GM12864 (cell line): ENCODE measurements around the gene PRR20G.
"Not testable (repeated sequence)": the region's sequence is repeated elsewhere in the genome, so short reads cannot be mapped to it uniquely, and the experiment has no call there.

Experiments used
- DNase-seq: peaks from one replicate; pipeline ENCODE4 v3.0.0-alpha.2; 2011; ENCODE audit warnings: low read depth
- H3K4me3 ChIP-seq: 2 replicates; pipeline ENCODE4 v1.5.1; 2011; ENCODE audit warnings: mild to moderate bottlenecking, low read depth, low read length, control low read depth
- CTCF ChIP-seq: IDR thresholded peaks from 2 replicates; pipeline ENCODE4 v1.5.1; 2011; ENCODE audit warnings: low read depth, mild to moderate bottlenecking, moderate library complexity, low read length, control low read depth, inconsistent platforms; ENCODE audit errors: missing control alignments

The PRR20G gene

GRCh38 chr3:127312818-127313217, 25.0 kb upstream of the PRR20G start:
- no peak for DNase-seq
- no peak for TF ChIP-seq CTCF
- no peak overlapping the region for H3K4me3 ChIP-seq

GRCh38 chr3:127308821-127309220, 21.0 kb upstream of the PRR20G start:
- not testable (repeated sequence) for DNase-seq, H3K4me3 ChIP-seq

DNA sequence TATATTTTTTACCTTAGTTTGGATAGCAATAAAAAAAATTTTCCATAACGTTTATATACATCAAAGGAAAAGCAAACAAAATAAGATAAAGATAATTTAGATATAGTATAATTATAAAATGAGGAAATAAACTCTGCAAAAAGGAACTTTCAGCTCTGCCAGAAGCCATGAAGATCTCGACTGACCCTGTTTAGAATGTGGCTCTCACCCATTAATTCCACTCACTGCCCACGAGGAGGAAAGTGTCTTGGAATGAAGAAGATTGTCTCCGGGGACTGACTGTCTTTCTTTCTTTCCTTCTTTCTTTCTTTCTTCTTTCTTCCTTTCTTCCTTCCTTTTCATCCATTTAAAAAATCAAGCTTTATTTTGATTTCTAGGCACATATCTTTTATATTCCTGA, 20.1 kb upstream of the PRR20G start:
- no peak for DNase-seq
- no peak for TF ChIP-seq CTCF
- no peak overlapping the region for H3K4me3 ChIP-seq

- DNase-seq = no peak
- H3K4me3 ChIP-seq = no peak overlapping the region
- TF ChIP-seq CTCF = no peak
Measured at GRCh38 chr3:127307112-127307835, 19.4 kb upstream of the PRR20G start.

DNA sequence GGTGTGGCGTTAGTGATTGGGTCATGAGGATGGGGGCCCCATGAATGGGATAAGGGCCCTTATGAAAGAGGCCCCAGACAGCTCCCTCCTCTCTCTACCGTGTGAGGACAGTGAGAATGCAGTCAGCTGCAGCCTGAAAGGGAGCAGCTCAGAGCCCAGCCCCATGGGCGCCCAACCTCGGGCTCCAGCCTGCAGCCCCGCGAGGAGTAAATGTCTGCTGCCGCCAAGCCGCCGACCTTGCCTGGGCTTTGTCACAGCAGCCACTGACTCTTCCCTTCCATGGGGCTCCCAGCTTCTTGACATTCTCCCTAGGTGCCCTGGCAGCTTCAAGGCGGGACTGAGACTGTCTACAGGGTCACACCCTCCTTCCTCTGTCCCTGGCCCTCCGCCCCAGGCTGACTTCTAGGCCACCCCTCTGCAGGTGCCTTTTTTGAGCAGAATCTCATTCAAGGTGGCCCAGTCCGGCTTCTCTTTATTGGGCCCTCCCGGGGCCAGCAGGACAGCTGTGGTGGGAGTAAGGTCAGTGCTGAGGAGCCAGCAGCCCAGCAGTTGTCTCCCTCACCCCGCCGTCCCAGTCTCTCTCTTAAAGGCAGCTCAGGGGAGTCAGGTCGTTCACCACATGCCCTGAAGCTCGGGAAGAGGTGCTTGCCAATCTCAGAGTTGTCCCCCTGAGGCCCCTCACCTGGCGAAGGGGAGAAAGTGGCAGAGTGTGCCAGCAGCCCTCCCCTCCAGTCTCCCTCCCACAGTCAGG, 18.7 kb upstream of the PRR20G start:
- DNase-seq = no peak
- TF ChIP-seq CTCF = no peak
- H3K4me3 ChIP-seq = no peak overlapping the region

- H3K4me3 ChIP-seq = no peak overlapping the region
- TF ChIP-seq CTCF = no peak
- no peak for DNase-seq
Measured at GRCh38 chr3:127305499-127306060, 17.7 kb upstream of the PRR20G start.

GRCh38 chr3:127304121-127304744, 16.4 kb upstream of the PRR20G start:
- TF ChIP-seq CTCF = no peak
- no peak overlapping the region for H3K4me3 ChIP-seq
- DNase-seq = no peak
